Tibial nerve (tissue), 3 donors: ENCODE measurements around the gene PTPRD.

Source experiments
- POLR2A ChIP-seq, 2 donors: fragments of 450-650 bp; IDR thresholded peaks; one replicate each; pipeline ENCODE4 v1.6.1; 2017; ENCODE audit warnings: antibody characterized with exemption in 2 of 2, mild to moderate bottlenecking in 2 of 2, moderate library complexity in 2 of 2
- TF ChIP-seq, protein P1 (sequence below), 5 experiments: fragments of 200-600 bp in 3 of 5; fragments of 450-650 bp in 2 of 5; sonication (generic) in 3 of 5; IDR thresholded peaks; one replicate each; pipeline ENCODE4 v1.5.1; 2016 to 2019; ENCODE audit warnings: antibody characterized with exemption in 5 of 5, mild to moderate bottlenecking in 3 of 5, moderate library complexity in 2 of 5

DNA sequence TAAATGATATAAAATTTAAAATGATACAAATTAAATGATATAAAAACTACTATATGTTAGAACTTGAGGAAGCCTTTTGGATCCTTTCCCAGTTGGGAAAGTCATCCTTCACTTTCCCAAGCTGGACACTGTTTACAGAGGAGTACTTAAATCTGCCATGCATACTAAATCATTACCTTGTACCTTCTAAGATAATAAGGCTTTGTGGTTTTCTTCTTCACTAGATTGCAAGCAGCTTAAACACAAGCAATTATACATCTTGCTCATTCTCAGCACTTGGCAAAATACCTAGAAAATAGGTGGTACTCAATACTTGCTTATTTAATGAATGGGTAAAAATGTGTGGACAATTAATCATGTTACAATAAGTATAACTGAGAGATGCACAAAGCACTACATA, 666.8 kb downstream of the PTPRD start:
- TF ChIP-seq, protein P1, sequence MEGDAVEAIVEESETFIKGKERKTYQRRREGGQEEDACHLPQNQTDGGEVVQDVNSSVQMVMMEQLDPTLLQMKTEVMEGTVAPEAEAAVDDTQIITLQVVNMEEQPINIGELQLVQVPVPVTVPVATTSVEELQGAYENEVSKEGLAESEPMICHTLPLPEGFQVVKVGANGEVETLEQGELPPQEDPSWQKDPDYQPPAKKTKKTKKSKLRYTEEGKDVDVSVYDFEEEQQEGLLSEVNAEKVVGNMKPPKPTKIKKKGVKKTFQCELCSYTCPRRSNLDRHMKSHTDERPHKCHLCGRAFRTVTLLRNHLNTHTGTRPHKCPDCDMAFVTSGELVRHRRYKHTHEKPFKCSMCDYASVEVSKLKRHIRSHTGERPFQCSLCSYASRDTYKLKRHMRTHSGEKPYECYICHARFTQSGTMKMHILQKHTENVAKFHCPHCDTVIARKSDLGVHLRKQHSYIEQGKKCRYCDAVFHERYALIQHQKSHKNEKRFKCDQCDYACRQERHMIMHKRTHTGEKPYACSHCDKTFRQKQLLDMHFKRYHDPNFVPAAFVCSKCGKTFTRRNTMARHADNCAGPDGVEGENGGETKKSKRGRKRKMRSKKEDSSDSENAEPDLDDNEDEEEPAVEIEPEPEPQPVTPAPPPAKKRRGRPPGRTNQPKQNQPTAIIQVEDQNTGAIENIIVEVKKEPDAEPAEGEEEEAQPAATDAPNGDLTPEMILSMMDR (IDR thresholded peaks at IDR 0.05), result no peak
- no peak for TF ChIP-seq POLR2A (IDR thresholded peaks at IDR 0.05)
